ENCODE data around the gene KLKB1. TPM values are rescaled to one million over a fixed set of nuclear protein-coding genes. Genes with fewer than 3 reads are reported as not detected.

KLKB1 gene
- total RNA-seq, 1 experiment from 2014 or later = not detected

DNA sequence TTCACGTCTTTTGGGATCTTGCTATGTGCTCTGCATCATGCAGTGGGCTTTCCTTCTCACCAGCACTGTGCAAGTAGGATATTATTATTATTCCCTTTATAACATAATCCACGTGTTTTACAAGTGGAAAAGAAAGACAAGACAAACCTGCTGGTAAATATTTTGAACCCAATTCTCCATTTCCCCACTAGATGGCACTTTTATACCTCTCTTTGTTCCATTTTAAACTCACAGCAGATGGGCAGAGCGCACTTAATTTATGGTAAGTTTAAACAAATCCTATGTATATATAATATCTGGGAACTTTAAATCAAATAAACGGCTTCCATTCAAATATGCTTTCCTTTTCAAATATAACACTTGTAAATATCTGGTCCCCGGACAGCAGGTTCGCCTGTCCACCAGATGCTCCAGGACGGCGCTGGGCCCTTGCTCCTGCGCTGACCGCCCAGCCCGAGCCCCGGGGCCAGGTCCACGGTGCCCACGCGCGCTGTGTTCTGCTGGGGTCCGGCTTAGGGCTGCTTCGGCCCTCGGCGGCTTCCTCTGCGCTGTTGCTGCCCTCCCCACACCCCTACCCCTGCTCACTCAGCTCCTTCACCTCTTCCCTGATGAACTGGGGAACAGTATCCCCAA is 69.8 kb downstream of the KLKB1 start:
- Histone ChIP-seq H3K9me3 (replicated peaks) (no peaks in the 10 kb centered on the region), H3K27me3 (replicated peaks) (no peaks in the 10 kb centered on the region; the same call in 1 of the 2 replicates), H3K36me3 (no peaks in the 10 kb centered on the region), H3K27ac (no peak overlapping the region), H3K4me1 (replicated peaks) (no peaks in the 10 kb centered on the region), H3K4me3 (no peak overlapping the region)
- peak in 1 of 2 experiments; percentile 46 for DNase-seq (ENCODE audit: low read depth in 1 of 2, low spot score in 2 of 2)

- no peaks in the 10 kb centered on the region for H3K36me3 ChIP-seq
- no peaks in the 10 kb centered on the region for H3K4me1 ChIP-seq (replicated peaks)
- no peaks in the 10 kb centered on the region for H3K9me3 ChIP-seq (replicated peaks)
- no peak for DNase-seq (ENCODE audit: low read depth in 1 of 2, low spot score in 2 of 2)
- H3K27me3 ChIP-seq (replicated peaks) = no peaks in the 10 kb centered on the region; the same call in 1 of the 2 replicates
- no peak overlapping the region for H3K27ac ChIP-seq
- no peak overlapping the region for H3K4me3 ChIP-seq
Observed at GRCh38 chr4:186298031-186298647, 70.8 kb downstream of the KLKB1 start.

GRCh38 chr4:186299291-186299690 is 72.0 kb downstream of the KLKB1 start:
- no peak overlapping the region for H3K4me3 ChIP-seq
- H3K4me1 ChIP-seq (replicated peaks) = no peaks in the 10 kb centered on the region
- DNase-seq (ENCODE audit: low read depth in 1 of 2, low spot score in 2 of 2) = no peak
- H3K9me3 ChIP-seq (replicated peaks) = no peaks in the 10 kb centered on the region
- H3K36me3 ChIP-seq = no peaks in the 10 kb centered on the region
- no peak overlapping the region for H3K27ac ChIP-seq
- no peaks in the 10 kb centered on the region; the same call in 1 of the 2 replicates for H3K27me3 ChIP-seq (replicated peaks)

DNA sequence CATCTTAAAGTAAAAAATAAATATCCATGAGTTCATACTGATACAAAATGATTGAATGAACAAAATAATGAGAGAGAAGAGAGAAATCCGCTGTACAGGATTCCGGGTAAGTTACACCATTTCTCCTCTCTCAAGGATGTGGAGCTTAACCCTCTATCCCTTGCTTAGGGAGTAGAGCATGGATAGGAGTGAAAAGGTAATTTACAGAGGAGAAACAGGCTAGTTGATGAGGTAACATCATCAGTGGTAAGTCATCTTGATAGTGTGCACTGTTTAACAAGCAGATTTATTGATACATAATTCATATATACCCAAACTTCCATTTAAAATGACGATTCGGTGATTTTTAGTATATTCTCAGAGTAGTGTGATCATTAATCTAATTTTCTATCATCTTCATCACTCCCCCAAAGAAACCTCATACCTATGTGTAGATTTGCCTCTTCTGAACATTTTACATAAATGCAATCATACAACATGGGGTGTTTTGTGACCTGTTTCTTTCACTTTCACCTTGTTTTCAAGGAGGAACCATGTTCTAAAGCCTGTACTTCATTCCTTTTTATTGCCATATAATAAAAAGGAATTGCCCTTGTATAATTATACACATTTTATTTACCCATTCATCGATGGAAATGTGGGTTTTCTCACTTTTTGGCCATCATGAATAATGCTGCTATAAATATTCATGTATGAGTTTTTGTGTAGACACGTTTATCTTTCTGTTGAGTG is 73.5 kb downstream of the KLKB1 start:
- DNase-seq (ENCODE audit: low read depth in 1 of 2, low spot score in 2 of 2) = no peak
- no peaks in the 10 kb centered on the region for H3K36me3 ChIP-seq
- no peak overlapping the region for H3K4me3 ChIP-seq
- H3K27ac ChIP-seq = no peak overlapping the region
- no peaks in the 10 kb centered on the region for H3K9me3 ChIP-seq (replicated peaks)
- H3K27me3 ChIP-seq (replicated peaks) = no peaks in the 10 kb centered on the region; the same call in 1 of the 2 replicates
- H3K4me1 ChIP-seq (replicated peaks) = no peaks in the 10 kb centered on the region

GRCh38 chr4:186304216-186304615 is 76.9 kb downstream of the KLKB1 start:
- H3K9me3 ChIP-seq (replicated peaks) = no peaks in the 10 kb centered on the region
- H3K27me3 ChIP-seq (replicated peaks) = no peaks in the 10 kb centered on the region; the same call in 1 of the 2 replicates
- no peak overlapping the region for H3K27ac ChIP-seq
- DNase-seq (ENCODE audit: low read depth in 1 of 2, low spot score in 2 of 2) = no peak
- no peaks in the 10 kb centered on the region for H3K36me3 ChIP-seq
- H3K4me3 ChIP-seq = no peak overlapping the region
- no peaks in the 10 kb centered on the region for H3K4me1 ChIP-seq (replicated peaks)

GRCh38 chr4:186304866-186305505 is 77.7 kb downstream of the KLKB1 start:
- no peaks in the 10 kb centered on the region for H3K36me3 ChIP-seq
- no peaks in the 10 kb centered on the region; the same call in 1 of the 2 replicates for H3K27me3 ChIP-seq (replicated peaks)
- no peak for DNase-seq (ENCODE audit: low read depth in 1 of 2, low spot score in 2 of 2)
- no peak overlapping the region for H3K27ac ChIP-seq
- no peaks in the 10 kb centered on the region for H3K4me1 ChIP-seq (replicated peaks)
- no peak overlapping the region for H3K4me3 ChIP-seq
- no peaks in the 10 kb centered on the region for H3K9me3 ChIP-seq (replicated peaks)

DNA sequence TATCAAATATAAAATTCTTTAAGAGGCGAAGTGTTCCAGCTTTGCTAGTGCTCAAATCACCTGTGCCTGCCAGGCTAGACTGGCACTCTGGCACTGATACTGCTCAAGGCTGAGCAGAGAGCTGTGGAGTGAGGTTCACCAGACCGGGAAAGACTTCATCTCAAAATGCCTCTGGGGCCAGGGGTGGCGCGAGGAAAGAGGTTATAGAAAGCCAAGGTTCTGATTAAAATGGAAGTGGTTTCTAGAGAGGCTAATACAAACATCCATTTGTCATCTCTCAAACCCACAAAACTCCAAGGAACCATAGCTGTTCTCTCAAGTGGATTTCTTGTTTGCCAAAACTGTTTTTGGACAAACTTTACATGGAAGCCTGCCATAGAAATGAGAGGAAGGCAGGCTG is 80.2 kb downstream of the KLKB1 start:
- Histone ChIP-seq H3K27ac (no peak overlapping the region), H3K4me3 (no peak overlapping the region), H3K9me3 (replicated peaks) (no peaks in the 10 kb centered on the region), H3K36me3 (no peaks in the 10 kb centered on the region), H3K4me1 (replicated peaks) (no peaks in the 10 kb centered on the region), H3K27me3 (replicated peaks) (no peaks in the 10 kb centered on the region)
- DNase-seq (ENCODE audit: low read depth in 1 of 2, low spot score in 2 of 2) = no peak

- no peaks in the 10 kb centered on the region for H3K9me3 ChIP-seq (replicated peaks)
- no peak overlapping the region for H3K4me3 ChIP-seq
- H3K27ac ChIP-seq = no peak overlapping the region
- H3K27me3 ChIP-seq (replicated peaks) = no peaks in the 10 kb centered on the region
- H3K36me3 ChIP-seq = no peaks in the 10 kb centered on the region
- no peaks in the 10 kb centered on the region for H3K4me1 ChIP-seq (replicated peaks)
- DNase-seq (ENCODE audit: low read depth in 1 of 2, low spot score in 2 of 2) = no peak
Observed at GRCh38 chr4:186307916-186308315, 80.6 kb downstream of the KLKB1 start.

Other genes starting within 250 kb of the KLKB1 start
- 1.6 and 3.4 TPM in 2 replicates for gene TLR3, start 158.4 kb upstream of the KLKB1 start, total RNA-seq (2014; rRNA removed; shearing (Covaris generic))
- 0.42 TPM in 1 of 2 replicates, not detected in the other for gene FAM149A, start 122.8 kb upstream of the KLKB1 start, total RNA-seq (2014; rRNA removed; shearing (Covaris generic))
- gene CYP4V2, start 35.9 kb upstream of the KLKB1 start, total RNA-seq (2014; rRNA removed; shearing (Covaris generic)) = 3.2 and 4.3 TPM in 2 replicates
- not detected in 2 replicates for gene F11, start 38.7 kb downstream of the KLKB1 start, total RNA-seq (2014; rRNA removed; shearing (Covaris generic))